ENCODE data around the gene XRN2. TPM values are rescaled to one million over a fixed set of nuclear protein-coding genes. Genes with fewer than 3 reads are reported as not detected.

XRN2 gene
- total RNA-seq, 4 donors from 2014 or later, result 31.9 to 50.9 (median 37.3) TPM

DNA sequence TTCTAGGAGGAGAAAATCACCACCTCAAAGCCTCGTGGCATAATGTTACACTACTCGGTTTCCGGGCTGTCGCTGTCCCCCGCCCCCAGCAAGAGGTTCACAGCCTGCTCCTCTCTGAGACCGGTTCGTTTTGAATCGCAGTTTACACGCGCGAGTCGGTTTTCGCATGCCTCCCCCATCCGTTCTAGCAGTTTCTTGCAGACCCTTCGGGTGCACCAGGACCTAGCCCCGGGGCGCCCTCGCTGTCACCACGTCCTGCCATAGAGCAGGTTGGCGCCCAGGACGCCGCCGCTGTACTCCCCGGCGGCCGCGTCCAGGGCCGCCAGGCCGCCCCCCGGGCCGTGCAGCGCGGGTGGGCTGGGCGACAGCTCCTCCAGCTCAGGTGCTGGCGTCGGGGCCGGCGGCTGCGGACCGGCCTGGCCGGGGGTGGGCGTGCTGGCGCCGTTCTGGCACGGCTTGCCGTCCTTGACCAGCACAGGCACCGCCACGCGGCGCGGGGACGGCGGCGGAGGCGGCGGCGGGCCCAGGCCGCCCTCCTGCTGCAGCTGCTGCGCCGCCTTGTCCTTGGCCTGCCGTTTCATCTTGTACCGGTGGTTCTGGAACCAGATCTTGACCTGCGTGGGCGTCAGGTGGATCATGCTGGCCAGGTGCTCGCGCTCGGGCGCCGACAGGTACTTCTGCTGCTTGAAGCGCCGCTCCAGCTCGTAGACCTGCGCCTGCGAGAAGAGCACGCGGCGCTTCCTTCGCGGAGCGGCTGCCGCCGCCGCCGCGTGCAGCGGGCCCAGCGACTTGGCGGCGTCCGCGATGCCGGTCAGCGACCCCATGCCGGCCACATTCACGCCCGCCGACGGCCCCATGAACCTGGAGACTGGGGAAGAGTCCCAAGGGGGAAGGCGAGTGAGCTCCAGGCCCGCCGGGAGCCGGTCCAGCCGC lies 92.8 kb downstream of the XRN2 start:
- no peak for DNase-seq (ENCODE audit: low spot score in 2 of 2)
- H3K4me3 ChIP-seq (ENCODE audit: low read depth, poor library complexity, severe bottlenecking), result no peak overlapping the region
- no peak for TF ChIP-seq POLR2A (IDR thresholded peaks at IDR 0.05)
- TF ChIP-seq, protein P1, sequence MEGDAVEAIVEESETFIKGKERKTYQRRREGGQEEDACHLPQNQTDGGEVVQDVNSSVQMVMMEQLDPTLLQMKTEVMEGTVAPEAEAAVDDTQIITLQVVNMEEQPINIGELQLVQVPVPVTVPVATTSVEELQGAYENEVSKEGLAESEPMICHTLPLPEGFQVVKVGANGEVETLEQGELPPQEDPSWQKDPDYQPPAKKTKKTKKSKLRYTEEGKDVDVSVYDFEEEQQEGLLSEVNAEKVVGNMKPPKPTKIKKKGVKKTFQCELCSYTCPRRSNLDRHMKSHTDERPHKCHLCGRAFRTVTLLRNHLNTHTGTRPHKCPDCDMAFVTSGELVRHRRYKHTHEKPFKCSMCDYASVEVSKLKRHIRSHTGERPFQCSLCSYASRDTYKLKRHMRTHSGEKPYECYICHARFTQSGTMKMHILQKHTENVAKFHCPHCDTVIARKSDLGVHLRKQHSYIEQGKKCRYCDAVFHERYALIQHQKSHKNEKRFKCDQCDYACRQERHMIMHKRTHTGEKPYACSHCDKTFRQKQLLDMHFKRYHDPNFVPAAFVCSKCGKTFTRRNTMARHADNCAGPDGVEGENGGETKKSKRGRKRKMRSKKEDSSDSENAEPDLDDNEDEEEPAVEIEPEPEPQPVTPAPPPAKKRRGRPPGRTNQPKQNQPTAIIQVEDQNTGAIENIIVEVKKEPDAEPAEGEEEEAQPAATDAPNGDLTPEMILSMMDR (IDR thresholded peaks at IDR 0.05), result no peak
- 9 to 13% methylated on average over 15 to 16 of the region's 103 CpGs for WGBS, 2 donors
- intact Hi-C loops (cut with DNase I; ENCODE audit: low total_unique reads), result no loop called here

DNA sequence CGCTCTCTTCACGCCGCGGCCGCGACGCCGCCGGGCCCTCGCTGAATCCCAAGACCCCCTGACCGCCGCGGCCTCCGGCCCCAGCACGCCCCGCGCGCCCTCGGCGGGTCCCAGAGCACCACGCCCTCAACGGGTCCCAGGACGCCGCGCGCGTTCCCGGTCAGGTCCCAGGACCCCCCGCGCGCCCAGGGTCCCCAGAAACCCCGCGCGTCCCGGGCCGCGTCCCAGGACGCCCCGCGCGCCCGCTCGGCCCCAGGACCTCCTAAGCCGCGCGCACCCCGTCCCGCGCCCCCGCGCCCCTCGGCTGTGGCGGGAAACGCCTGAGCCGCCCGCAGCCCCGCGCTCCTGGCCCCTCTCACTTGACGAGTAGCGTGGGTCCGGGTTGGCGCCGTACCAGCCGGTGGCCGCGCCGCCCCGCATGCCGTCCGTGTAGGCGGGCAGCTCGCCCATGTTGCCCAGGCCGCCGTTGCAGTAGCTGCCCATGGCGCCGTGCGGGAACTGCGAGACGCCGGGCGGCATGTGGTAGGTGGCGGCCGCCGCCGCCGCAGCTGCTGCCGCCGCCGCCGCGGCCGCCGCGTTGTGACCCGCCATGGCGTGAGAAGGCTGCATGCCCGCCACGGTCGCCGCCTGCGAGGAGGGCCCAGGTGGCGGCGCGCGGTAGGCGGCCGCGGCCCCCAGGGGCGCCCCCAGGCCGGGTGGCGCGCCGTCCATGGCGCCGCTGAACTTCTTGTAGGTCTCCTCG lies 93.6 kb downstream of the XRN2 start:
- DNase-seq (ENCODE audit: low spot score in 2 of 2), result no peak
- 3% methylated on average over 24 of the region's 116 CpGs; no CpG with 5 or more reads in 1 of the 2 donors for WGBS, 2 donors
- TF ChIP-seq POLR2A (IDR thresholded peaks at IDR 0.05), result no peak
- TF ChIP-seq, protein P1 (IDR thresholded peaks at IDR 0.05), result no peak
- H3K4me3 ChIP-seq (ENCODE audit: low read depth, poor library complexity, severe bottlenecking), result no peak overlapping the region
- intact Hi-C loops (cut with DNase I; ENCODE audit: low total_unique reads), result no loop called here

DNA sequence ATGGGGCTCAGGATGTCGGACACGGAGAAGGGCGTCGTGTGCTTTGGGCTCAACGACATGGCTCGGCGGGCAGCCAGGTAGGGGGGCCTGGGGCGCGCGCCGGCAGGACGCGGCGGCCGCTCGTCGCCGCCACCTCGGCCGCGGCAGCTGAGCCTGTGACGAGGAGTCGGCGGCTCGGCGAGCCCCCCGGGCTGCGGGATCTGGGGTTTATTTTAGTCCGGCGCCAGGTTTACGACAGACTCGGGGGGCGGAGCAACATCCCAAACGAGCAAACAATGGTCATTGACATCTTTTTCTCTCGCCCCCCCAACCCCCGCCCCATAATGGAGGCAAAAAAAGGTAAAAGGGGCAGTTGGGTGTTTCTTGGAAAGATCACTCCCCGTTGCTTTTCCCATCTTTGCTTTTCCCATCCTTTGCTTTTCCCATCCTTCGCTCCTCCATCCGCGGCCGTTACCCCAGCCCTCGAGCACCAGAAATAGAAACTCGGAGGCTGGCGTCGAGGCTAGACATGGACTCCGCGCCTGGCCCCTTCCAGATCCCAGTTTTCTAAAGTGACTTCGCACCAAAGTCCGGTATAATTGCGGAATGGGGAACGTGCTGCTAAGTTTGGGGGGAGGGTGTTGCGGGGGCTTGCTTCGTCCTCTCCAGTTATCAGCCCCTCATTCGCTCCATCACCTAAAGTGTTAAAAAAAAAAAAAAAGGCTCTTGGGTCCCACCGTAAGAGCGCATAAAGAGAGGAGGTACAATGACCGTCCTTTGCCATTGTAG lies 94.4 kb downstream of the XRN2 start, which contains the start of gene NKX2-4:
TSS of gene NKX2-4 (minus strand) at position 186 of the 768 bp plus-strand sequence. CDS start at position 59, 127 bp downstream.
- no peak within 1 kb of the TSS for H3K4me3 ChIP-seq (ENCODE audit: low read depth, poor library complexity, severe bottlenecking)
- WGBS, 2 donors, result 10 to 15% methylated on average over 30 to 46 of the region's 57 CpGs
- TF ChIP-seq POLR2A (IDR thresholded peaks at IDR 0.05), result no peak
- TF ChIP-seq, protein P1 (IDR thresholded peaks at IDR 0.05), result no peak
- DNase-seq (ENCODE audit: low spot score in 2 of 2), result no peak
- intact Hi-C loops (cut with DNase I; ENCODE audit: low total_unique reads), result no loop called here

DNA sequence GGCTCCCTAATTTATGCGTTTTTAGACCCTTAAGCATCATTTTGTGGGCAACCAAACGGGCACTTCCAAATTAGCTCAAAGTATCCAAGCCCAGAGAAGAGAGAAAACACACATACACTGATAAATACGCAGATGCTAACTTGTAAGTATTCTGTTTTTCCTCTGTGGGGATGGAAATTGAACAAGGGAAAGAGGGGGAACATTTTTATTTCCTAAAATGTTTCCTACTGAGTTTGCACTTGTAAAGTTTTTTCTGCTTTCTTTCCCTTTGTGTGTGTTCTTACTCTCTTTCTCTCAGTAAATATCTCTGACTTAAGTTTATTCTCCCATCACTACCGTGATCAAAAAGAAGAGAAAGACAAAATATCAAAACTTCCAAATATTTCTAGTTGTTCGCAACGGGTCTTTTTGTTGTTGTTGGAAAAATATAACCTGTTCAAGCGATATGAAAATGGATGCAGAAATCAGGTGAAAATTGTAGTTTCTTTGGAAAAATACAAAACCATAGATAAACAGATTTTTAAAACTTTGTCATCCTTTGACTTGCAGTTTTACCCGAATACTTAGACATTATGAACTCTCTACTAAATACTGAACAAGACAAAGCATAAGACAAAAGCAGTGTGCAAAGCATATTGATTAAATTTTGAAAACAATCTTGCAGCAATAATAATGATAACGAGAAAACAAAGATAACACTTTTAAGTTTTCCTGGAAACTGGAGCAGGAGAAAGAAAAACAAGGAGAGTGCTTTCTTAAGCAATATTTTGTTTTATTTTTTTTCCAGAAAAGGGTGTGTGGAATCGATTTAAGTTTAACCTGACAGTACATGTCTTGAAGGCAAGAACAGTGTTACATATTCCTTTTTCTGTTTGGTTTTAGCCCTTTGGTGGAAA lies 95.2 kb downstream of the XRN2 start:
- TF ChIP-seq, protein P1 (IDR thresholded peaks at IDR 0.05), result no peak
- TF ChIP-seq POLR2A (IDR thresholded peaks at IDR 0.05), result no peak
- intact Hi-C loops (cut with DNase I; ENCODE audit: low total_unique reads), result no loop called here
- WGBS, 2 donors, result 26 to 32% methylated on average over 10 of the region's 10 CpGs
- no peak for DNase-seq (ENCODE audit: low spot score in 2 of 2)
- no peak overlapping the region for H3K4me3 ChIP-seq (ENCODE audit: low read depth, poor library complexity, severe bottlenecking)

Measured in lower leg skin (tissue), 4 donors.